Esophagus squamous epithelium (tissue), 4 donors: Measurements from ENCODE around the gene MADD.

ENCODE experiments used
- CTCF ChIP-seq, 6 experiments: fragments of 450-650 bp in 4 of 6; fragments of 200-600 bp in 2 of 6; sonication (generic) in 2 of 6; IDR thresholded peaks; one replicate each; pipeline ENCODE4 v1.5.1; 2016 to 2019; ENCODE audit warnings: antibody characterized with exemption in 6 of 6, mild to moderate bottlenecking in 4 of 6, moderate library complexity in 4 of 6
- POLR2A ChIP-seq, 4 donors: fragments of 450-650 bp; IDR thresholded peaks; one replicate each; pipeline ENCODE4 v1.6.1; 2017; ENCODE audit warnings: antibody characterized with exemption in 4 of 4, mild to moderate bottlenecking in 4 of 4, moderate library complexity in 3 of 4

- TF ChIP-seq CTCF (IDR thresholded peaks at IDR 0.05) (no peak), POLR2A (IDR thresholded peaks at IDR 0.05) (no peak)
Observed at GRCh38 chr11:47276923-47277322, 7.0 kb downstream of the MADD start.
